CD1c-positive myeloid dendritic cell (primary cell): ENCODE data around the gene MCM3AP.
"Not testable (repeated sequence)": the region's sequence is repeated elsewhere in the genome, so short reads cannot be mapped to it uniquely, and the experiment has no call there.

Experiments used
- DNase-seq: peaks from one replicate; pipeline ENCODE4 v3.0.0-alpha.2; 2016; ENCODE audit errors: extremely low spot score

Gene MCM3AP

DNA sequence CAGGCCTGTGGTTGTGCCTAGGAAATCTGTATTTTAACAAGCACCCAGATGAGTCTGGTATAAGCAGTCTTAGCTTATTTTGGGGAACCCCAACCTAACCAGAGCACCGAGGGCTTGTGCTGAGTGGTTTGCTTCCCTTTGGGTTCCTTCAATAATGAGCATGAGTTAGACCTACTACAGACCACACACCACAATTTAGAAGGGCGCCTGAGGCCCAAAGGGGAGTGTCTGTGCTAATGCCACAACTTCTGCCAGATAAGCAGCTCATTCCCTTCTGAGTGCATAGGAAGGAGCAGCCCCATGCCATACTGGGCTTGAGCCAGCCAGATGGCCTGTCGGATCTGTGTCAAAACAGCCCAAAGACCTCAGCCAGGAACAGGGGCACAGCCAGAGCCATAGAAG lies 41.5 kb downstream of the MCM3AP start:
- DNase-seq, result no peak

DNA sequence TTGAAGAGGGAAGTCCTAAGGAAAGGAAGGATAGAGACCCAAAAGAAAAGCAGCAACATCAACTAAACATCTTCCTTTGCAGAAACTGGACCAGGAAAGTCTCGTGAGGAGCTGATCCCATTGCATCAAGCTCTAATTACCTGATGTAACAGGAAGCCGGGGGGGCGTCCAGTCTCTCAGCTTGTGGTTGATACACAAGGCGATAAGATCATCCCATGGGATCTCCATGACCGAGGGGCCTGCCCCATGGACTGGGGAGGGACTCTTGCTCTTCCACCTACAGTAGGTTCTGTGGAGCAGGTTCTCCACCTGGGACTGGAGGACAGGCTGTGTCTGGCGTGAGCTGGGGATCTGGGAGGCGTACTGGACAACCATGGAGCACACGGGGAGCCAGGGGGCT lies 42.1 kb downstream of the MCM3AP start:
- DNase-seq, result no peak

DNA sequence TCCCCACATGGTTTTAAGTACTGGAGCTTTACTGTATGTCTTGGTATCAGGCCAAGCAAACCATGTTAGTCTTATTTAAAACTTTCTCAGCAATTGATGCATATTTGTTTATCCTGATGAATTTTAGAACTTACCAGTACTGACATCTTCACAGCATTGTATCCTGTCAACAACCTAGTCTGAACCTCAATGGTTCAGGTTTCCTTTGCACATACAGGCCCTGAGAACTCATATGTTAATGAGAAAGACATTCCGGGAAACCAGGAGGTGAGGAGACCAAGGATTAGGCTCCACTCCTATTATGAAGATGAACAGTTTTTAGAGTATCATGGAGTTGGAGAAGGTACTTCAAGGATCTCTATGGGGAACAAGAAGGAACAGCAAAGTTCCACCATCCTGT lies 43.8 kb downstream of the MCM3AP start:
- DNase-seq, result not testable (repeated sequence)

DNA sequence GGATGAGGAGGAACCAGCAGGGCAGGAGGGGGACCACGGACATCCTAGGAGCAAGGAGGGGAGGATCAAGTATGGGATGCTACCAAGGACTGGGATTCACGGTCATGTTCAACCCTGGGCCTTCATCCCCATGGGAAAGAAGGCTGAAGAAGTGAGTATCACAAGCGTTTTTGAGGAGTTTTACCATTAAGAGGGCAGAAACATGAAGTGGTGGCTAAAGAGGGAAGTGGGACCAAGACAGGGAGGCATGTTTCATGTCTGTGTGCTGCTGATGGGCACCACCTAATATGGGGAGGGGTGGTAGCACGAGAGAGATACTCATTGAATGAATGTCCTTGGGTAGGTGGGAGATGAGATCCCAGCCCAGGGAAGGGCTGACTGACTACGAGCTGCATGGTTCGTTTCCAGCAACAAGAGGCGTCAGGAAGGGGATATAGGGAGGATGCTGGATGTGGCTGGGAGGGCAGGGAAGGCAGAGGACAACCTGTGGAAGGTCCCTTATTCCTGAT lies 45.5 kb downstream of the MCM3AP start:
- no peak for DNase-seq

DNA sequence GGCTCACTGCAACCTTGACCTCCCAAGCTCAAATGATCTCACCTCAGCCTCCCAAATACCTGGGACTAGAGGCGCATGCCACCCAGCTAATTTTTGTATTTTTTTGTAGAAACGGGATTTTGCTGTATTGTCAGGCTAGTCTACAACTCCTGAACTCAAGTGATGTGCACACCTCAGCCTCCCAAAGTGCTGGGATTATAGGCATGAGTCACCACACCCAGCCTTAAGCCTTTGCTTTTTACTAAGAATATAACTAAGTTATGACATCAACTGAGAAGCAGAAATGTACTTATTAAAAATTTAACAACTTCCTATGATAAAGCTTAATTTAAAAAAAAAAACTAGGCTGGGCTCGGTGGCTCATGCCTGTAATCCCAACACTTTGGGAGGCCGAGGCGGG lies 47.9 kb downstream of the MCM3AP start:
- no peak for DNase-seq

DNA sequence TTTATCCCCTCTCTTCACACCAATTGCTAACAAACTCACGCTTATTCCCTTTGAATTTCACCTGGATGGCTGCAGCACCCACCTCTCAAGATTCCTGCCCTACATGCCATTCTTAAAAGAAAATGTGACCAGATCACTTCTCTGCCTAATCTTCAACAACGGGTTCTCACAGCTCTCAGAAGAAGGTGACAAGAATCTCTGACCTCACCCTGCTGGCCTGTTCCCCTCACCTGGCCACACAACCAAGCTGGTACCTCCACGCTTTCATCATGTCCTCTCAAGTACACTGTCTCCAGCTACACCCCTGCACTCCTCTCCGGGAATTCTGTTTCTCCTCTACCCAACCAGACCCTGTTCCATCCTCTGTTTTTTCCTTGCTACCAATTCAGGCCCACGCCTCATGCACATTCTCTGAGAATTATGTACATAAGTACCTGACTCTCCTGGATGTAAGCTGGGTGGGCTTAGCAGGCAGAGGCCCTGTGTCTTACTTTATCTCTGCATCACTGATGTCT lies 50.9 kb downstream of the MCM3AP start:
- no peak for DNase-seq

DNA sequence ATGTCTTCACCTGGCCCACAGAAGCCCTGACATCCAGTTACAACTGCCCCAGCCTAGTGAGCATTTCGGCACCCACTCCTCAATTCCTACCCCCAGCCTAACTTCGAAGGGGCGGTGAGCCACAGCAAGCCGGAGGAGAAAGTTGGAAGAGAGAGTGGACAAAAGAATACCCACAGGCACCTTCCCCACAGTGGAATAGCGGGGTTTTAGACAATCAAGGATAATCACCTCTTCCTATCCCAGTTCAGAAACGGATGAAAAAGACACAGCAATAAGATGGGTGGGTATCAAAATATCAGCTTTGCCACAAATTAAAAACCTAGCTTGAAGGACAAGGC lies 55.5 kb downstream of the MCM3AP start:
- DNase-seq, result no peak

DNA sequence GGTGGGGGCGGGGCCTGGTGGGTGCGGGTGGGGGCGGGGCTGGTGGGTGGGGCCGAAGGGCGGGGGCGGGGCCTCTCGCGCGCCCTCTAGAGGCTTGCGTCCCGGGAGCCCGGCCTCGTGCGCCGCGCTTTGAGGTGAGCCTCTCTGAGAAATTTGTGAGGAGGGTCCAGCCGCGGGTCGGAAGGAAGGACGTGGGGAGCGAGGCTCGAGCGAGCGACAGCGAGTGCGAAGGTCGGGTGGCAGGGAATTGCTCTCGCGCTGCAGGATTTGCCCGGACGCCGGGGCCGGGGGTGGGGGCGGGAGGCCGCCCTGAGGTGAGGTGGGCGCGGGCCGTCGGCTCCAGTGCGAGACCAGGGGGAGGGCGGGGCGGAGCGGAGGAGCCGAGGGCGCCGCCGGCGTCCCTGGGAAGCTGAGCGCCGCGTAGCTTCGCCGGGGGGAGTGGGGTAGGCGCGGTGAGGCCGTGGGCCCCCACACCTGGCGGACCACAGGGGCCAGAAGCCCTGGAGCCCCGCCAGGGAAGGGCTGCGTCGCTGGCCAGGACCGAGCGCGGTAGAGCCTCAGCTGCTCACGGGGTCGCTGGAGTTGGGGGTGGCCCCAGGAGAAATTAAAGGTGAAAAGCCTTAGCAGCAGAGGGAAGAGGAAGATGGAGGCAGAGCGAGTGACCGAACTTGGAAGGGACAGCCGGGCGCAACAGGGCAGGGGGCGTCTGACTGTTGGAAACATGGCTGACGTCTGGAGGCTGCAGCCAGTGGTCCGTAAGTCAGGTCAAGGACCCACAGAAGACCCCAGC lies 56.1 kb downstream of the MCM3AP start:
- DNase-seq, result no peak

DNA sequence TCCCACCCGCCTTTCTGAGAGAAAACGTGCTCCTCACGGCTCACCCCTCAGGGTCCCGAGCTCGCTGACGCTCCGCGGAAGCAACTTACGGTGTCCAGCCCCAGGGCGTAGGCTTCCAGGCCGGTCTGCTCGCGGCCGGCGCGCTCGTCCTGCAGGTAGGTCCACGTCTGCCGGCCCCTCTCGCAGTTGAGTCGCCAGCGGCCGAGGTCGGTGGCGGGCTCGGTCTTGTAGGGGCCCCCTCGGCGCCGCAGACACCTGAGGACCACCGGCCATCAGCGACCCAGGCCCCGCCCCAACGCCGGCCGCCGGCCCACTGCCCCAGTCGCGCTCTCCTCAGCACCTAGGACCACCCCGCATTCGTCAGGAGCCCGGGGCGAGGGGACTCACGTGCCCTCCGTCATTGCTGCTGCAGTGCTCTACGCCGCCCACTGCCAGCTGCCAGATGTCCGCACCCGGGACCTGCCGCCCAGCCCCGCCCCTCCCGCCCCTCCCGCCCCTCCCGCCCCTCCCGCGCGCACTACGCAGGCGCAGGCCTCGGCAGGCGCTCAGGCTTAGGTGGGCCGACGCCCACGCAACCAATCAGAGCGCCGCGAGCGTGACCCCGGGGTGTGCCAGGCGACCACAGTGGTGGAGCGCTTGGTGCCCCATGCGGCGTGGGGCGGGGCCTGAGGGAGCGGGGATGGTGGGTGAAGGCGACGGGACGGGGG lies 56.9 kb downstream of the MCM3AP start, which contains the start of gene LSS:
Gene LSS (minus strand): TSS at position 430 of the 707 bp plus-strand sequence. CDS start 29 bp downstream, at position 401.
- DNase-seq, result peak; percentile 97

DNA sequence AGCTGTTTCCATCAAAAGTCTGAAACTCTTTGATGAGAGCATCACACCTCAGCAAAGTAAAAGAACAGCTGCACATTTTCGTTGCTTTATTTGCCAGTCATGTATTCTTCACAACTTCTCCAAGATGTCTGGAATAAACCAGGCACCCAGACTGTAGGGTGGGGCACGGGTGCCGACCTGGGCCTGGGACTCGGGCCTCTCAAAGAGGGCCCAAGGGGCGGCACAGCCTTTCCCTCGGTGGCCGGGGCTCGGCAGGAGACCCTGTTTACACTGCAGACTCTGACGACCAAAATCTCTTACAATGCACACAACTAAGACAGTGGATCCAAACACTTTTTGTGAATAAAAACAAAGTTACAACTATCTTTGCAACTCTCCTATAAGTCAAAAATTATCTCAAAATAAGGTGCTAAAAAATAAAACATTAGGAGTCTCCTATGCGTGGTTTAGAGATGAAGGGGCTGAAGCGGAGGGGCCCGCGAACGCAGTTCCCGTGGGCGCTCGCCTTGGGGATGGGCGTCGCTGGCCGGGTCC lies 57.5 kb downstream of the MCM3AP start:
- no peak for DNase-seq

DNA sequence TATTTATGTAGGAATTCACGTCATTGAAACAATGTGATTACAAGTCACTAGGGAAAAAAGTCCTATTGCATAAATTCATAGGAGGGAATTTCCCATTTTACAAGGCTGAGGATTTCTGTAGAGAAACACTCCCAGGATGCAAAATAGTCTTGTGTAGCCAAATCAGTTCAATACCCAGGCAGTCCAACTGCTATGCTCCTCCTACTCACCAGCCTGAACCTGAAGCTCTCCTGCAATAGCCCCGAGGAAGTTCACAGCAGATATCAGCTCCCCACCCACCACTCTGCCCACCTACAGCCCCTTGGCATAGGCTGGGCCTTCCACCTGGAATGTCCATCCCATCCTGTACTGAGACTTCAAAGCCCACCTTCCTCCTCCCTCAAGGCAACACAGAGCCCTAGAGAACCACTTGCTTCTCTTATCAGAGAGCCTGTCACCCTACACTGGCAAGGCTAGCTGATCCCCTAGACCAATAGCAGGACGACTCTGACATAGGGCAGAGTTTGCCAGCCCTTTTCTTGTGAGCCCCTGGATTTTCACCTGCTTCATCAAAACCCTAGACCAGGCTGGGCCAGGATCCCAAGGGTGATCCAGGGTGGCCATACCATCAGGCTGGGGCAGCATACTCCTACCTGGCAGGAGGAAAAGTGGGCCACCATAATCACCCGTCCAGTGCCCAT lies 58.4 kb downstream of the MCM3AP start:
- DNase-seq, result peak; percentile 48

DNA sequence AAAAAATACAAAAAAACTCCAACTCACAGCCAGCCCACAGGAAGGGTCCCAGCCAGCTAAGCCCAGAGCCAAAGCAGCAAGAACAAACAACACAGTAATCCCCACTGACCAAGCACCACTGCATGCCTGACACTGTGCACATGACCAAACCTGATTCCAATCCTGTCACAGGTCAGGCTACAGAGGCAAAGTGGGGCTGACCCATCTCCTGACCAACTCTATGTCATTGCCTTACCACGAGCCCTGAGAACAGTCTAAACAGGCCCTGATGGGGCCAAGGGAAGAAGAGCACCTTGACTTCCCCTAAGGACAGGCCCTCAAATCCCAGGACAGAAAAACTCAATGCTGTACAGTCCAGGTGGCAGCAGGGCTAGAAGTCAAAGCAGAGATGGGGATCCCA lies 59.3 kb downstream of the MCM3AP start:
- no peak for DNase-seq

DNA sequence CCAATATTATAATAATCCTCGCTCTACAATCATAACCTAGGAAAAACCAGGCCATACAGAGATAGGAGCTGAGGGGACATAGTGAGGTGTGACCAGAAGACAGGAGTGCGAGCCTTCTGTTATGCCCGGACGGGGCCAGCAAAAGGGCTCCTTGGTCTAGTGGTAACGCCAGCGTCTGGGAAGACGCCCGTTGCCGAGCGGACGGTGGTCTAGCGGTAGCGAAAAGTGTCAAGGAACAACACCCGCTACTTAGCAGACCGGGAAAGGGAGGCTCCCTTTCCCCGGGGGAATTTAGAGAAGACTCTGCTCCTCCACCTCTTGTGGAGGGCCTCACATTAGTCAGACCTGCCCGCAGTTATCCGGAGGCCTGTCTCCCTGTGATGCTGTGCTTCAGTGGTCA lies 61.8 kb downstream of the MCM3AP start:
- not testable (repeated sequence) for DNase-seq

DNA sequence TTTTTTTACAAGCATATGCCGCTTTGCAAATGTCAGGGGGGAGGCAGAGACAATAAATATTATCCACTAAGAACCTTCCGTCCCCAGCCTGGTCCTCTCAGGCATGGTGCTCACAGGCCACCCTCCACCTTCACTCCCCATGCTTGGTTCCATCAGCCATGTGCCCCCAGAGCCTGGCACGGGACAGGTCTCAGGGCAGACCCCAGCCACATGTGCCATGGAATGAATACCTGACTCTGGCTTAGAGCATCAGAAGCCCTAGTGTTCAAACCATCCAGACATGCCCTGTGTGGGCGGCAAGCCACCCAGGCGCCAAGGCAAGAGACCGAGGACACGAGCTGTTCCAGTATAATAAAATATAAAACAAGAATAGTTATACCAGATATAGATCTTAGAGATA lies 62.2 kb downstream of the MCM3AP start:
- no peak for DNase-seq

DNA sequence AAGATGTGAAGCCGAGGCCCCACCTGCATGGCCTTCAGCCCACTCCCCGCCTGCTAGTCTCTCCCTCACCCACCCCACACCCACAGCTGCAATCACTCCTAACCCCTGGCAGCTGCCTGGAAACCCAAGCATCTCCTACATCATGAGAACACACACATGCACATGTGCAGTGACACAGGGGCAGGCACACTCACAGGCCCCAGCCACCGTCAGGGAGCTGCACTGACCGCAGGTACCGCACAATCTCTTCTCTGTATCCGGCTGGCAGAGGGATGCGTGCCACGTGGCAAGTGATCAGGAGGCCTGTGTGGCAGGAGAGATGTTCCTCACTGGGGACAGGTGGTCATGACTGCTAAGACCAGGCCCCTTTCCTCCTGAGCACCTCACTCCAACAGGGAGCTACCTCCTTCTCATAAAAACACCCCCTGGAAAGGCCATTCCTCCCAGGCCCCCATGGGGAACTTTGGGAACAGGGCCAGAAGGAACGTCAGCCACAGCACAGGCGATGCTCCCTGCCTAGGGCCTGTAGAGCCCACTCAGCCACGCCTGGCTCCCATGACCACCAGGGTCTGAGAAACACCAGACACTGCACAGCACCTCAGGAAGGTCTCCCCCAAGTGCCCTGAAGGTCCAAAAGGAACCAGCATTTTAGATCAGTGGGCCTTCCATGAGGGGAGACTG lies 62.8 kb downstream of the MCM3AP start:
- no peak for DNase-seq

DNA sequence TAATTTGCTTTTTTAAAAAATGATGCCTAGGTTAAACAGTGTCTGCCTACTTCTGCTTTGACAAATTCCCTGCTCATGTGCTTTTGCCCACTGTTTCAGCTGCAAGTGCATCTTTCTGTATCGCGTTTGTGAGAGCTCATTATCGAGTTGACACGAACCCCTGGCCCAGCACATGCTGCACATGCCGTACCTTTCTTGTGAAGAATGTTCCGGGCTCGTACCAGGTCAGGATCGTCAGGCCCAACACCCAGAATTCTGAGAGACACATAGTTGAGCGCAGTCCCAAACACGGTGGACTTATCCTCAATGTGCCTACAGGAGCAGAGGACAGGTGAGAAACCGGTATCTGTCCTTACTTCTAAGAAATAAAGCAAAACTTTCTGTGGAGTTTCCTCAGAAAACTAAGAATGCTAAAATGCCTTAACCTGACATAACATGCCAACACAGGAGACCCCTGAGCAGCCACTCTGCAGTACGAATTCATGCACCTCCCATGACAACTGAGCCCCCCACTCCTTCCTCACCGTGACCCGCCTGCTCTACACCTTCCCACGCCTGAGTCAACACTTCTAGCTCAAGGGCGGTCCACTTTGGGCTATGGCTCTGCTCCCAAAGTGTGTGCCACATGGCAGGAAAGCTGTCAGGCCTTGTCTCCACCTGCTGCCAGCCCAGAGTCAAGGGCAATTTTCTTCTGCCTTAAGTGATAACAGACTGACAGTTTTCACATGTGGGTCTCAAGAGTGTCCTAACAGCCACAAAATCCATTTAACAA lies 63.6 kb downstream of the MCM3AP start:
- no peak for DNase-seq

DNA sequence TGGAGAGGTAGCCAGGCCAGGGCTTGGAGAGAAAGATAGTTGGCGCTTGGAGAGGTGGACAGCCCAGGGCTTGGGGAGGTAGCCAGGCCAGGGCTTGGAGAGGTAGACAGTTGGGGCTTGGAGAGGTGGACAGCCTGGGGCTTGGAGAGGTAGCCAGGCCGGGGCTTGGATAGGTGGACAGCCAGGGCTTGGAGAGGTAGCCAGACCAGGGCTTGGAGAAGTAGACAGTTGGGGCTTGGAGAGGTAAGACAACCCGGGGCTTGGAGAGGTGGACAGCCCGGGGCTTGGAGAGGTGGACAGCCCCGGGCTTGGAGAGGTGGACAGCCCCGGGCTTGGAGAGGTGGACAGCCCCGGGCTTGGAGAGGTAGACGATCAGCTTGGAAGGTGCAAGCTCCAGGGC lies 64.6 kb downstream of the MCM3AP start:
- DNase-seq, result no peak

DNA sequence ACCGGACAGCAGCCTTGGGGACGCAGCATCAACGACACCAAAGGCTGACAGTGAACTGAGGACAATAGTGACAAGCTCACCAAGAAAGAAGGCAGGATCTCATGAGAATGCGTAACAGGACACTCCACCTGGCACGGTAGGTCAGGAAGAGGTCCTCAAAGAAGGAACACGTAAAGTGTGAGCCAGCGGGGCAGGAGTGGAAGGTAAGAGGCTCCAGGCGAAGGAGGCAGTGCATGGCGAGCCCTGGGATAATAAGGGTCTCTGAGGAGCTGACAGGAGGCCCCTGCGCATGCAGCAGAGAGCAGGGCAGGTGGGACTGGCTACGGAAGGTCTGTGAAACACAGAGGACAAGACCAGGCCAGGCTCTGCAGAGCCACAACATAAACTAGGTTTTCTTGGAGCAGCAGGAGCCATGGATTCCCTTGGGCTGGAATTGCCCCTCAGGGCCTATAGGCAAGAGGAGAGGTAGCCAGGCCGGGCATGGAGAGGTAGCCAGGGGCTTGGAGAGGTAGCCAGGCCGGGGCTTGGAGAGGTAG lies 65.1 kb downstream of the MCM3AP start:
- DNase-seq, result no peak

DNA sequence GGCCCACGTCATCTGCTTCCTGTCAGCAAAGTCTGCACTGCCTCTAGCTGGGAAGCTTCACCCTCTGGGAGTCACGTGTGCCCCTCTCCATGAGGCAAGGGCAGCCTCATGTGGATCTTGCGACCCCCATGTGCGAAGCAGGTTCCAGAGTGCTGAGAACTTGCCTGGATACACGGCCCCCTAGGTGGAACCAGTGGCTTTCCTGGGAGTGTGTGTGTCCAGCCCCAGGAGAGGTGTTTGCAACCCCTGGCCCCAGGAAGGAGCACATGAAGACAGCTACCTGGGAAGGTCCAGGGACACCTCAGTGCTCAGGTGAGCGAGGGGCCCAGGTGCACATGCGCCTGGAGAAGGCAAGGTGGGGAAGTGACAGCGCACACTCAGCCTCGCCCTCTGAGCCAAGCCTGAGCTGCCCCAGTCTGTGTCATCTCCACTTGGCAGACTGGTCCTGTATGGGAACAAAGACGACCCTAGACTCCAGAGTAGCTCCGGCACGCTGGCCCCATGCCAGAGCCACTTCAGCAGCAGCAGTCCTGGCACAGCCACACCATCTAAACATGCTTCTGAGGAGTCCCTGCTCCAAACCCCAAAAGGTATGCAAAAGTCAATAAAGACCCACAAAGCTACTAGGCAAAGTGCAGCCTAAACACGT lies 65.7 kb downstream of the MCM3AP start:
- DNase-seq, result no peak
